SH-SY5Y (cell line): ENCODE results near the gene ADGRE3.

Experiments used
- GATA2 ChIP-seq: IDR thresholded peaks from 2 replicates; pipeline ENCODE4 v1.6.1; 2011; ENCODE audit warnings: mild to moderate bottlenecking, low read depth, low read length
- GATA3 ChIP-seq: IDR thresholded peaks from 2 replicates; pipeline ENCODE4 v1.6.1; 2011; ENCODE audit warnings: low read depth, mild to moderate bottlenecking, low read length, moderate library complexity

The ADGRE3 gene

DNA sequence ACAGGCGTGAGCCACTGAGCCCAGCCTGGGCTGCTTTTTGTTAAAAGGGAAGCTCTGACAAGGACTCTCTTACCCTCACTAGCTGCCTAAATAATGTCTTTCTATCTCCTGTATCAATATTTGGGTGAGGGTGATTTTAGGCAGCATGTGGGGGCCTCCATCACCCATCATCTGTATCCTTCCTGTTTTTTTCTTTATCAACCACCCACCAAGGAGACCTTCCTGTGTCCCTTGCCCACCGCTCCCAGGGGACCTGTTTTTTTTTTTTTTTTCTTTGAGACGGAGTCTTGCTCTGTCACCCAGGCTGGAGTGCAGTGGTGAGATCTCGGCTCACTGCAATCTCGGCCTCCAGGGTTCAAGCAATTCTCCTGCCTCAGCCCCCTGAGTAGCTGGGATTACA is 97.4 kb downstream of the ADGRE3 start:
- no peak for TF ChIP-seq GATA2
- no peak for TF ChIP-seq GATA3

DNA sequence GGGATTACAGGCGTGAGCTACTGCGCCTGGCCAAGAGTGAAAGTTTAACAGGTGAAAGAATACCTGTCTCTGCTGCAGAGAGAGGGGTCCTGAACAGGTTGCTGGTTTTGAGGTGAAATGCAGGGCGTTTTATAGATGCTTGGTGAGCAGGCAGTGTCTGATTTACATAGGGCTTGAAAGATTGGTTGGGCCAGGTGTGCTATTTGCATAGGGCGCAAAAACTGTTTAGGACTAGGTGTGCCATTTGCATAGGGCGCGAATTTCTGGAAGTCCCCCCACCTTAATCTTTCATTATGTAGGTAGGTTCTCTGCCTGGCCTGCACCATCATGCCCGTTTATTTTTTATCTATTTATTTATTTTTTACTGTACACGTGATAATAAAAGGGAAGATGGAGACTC is 98.3 kb downstream of the ADGRE3 start:
- no peak for TF ChIP-seq GATA3
- no peak for TF ChIP-seq GATA2

DNA sequence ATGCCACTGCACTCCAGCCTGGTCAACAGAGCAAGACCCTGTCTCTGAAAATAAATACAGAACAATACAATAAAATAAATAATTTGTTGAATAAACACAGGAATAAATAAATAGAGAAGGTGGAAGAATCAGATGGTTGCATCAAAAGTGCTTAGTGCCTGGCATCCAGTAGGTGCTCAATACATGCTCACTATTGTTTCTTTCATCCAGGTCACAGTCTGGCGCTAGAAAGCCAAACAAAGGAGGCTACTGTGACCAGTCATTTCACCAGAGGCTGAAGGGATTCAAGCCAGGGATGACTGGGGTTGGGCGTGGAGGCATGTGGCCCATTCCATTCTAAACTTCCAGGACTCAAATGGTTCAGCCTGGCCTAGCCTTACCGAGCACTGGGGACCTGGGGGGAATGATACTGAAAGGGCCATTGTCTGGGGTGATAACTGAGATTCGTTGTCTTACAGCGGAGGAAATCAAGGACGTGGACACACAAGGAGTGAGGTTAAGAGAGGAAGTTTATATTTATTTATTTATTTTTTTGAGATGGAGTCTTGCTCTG is 99.1 kb downstream of the ADGRE3 start:
- no peak for TF ChIP-seq GATA2
- TF ChIP-seq GATA3 = no peak

- TF ChIP-seq GATA2 (no peak), GATA3 (no peak)
Observed at GRCh38 chr19:14571695-14572490, 102.8 kb downstream of the ADGRE3 start, which contains the start of gene NDUFB7. Gene NDUFB7, minus strand, starts transcription at chr19:14572066. Its CDS starts 66 bp downstream, at chr19:14572000.

DNA sequence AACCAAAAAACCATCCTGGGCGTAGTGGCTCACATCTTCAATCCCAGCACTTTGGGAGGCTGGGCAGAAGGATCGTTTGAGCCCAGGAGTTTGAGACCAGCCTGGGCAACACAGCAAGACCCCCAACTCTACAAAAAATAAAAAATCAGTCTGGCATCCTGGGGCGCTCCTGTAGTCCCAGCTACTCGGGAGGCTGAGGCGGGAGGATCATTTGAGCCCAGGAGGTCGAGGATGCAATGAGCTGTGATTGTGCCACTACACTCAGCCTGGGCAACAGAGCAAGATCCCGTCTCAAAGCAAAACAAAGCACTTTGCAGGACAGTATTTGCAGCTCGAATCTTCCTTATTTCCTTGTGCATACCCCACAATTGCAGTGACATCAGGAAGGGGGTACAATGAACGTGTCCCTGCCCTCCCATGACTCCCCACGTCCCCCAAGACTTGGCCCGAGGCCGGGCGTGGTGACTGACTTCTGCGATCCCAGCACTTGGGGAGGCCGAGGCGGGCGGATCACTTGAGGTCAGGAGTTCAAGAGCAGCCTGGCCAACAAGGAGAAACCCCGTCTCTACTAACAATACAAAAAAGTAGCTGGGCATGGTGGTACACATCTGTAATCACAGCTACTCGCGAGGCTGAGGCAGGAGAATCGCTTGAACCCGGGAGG is 103.6 kb downstream of the ADGRE3 start:
- TF ChIP-seq GATA3 (no peak), GATA2 (no peak)
